SK-N-SH treated with all-trans-retinoic acid at 6 μM for 48 hours (cell line): ENCODE data around the gene TMEM214.

Experiments used
- ARNTL ChIP-seq: fragments of 450-650 bp; formaldehyde crosslinking; IDR thresholded peaks from 2 replicates; pipeline ENCODE4 v1.5.0; 2020; ENCODE audit warnings: low read depth, mild to moderate bottlenecking, moderate library complexity, borderline replicate concordance
- ISL1 ChIP-seq: fragments of 250-450 bp; sonication (Bioruptor Pico); IDR thresholded peaks from 2 replicates; pipeline ENCODE4 v2.1.2; 2022; ENCODE audit warnings: mild to moderate bottlenecking, moderate library complexity
- OSR1 ChIP-seq: fragments of 250-450 bp; sonication (Bioruptor Pico); IDR thresholded peaks from 2 replicates; pipeline ENCODE4 v1.8.0; 2022; ENCODE audit warnings: moderate library complexity, mild to moderate bottlenecking, inconsistent platforms
- PATZ1 ChIP-seq: fragments of 250-450 bp; sonication (Bioruptor Pico); IDR thresholded peaks from 2 replicates; pipeline ENCODE4 v1.8.0; 2020; ENCODE audit warnings: mild to moderate bottlenecking, moderate library complexity, borderline replicate concordance
- PPARA ChIP-seq: fragments of 250-450 bp; sonication (Bioruptor Pico); IDR thresholded peaks from 2 replicates; pipeline ENCODE4 v1.5.0; 2020; ENCODE audit warnings: mild to moderate bottlenecking, borderline replicate concordance
- RARB ChIP-seq: fragments of 250-450 bp; sonication (Bioruptor Pico); IDR thresholded peaks from 2 replicates; pipeline ENCODE4 v1.8.0; 2021; ENCODE audit warnings: mild to moderate bottlenecking, moderate library complexity
- SNAI2 ChIP-seq: fragments of 250-450 bp; sonication (Bioruptor Pico); IDR thresholded peaks from 2 replicates; pipeline ENCODE4 v1.5.0; 2020; ENCODE audit warnings: mild to moderate bottlenecking, moderate library complexity
- TSHZ2 ChIP-seq: fragments of 250-450 bp; sonication (Bioruptor Pico); IDR thresholded peaks from 2 replicates; pipeline ENCODE4 v1.5.0; 2020; ENCODE audit warnings: mild to moderate bottlenecking, moderate library complexity
- ZC3H10 ChIP-seq: fragments of 250-450 bp; sonication (Bioruptor Pico); IDR thresholded peaks from 2 replicates; pipeline ENCODE4 v1.5.1; 2021; ENCODE audit warnings: mild to moderate bottlenecking, moderate library complexity
- ZFP3 ChIP-seq: fragments of 250-450 bp; sonication (Bioruptor Pico); IDR thresholded peaks from 2 replicates; pipeline ENCODE4 v1.5.0; 2020; ENCODE audit warnings: mild to moderate bottlenecking, moderate library complexity
- ZFP30 ChIP-seq: fragments of 450-650 bp; formaldehyde crosslinking; IDR thresholded peaks from 2 replicates; pipeline ENCODE4 v1.5.0; 2022; ENCODE audit warnings: mild to moderate bottlenecking, moderate library complexity
- ZNF565 ChIP-seq: fragments of 450-650 bp; formaldehyde crosslinking; conservative IDR thresholded peaks from 2 replicates; pipeline ENCODE4 v1.5.0; 2020; ENCODE audit warnings: low read depth, mild to moderate bottlenecking, moderate library complexity
- ZNF70 ChIP-seq: fragments of 450-650 bp; formaldehyde crosslinking; IDR thresholded peaks from 2 replicates; pipeline ENCODE4 v1.5.0; 2020; ENCODE audit warnings: mild to moderate bottlenecking, moderate library complexity

GRCh38 chr2:27014771-27015433, 17.9 kb upstream of the TMEM214 start:
- TF ChIP-seq RARB (CRISPR knock-in tag), result no peak
- TF ChIP-seq ZFP30 (CRISPR knock-in tag), result no peak
- no peak for TF ChIP-seq ZFP3
- TF ChIP-seq ZNF70 (CRISPR knock-in tag), result no peak
- no peak for TF ChIP-seq ARNTL (CRISPR knock-in tag)
- no peak for TF ChIP-seq PATZ1 (CRISPR knock-in tag)
- TF ChIP-seq OSR1 (CRISPR knock-in tag), result no peak
- no peak for TF ChIP-seq SNAI2 (CRISPR knock-in tag)
- no peak for TF ChIP-seq ZNF565
- TF ChIP-seq ZC3H10 (CRISPR knock-in tag), result no peak
- no peak for TF ChIP-seq TSHZ2 (CRISPR knock-in tag)
- no peak for TF ChIP-seq PPARA (CRISPR knock-in tag)
- TF ChIP-seq ISL1 (CRISPR knock-in tag), result no peak
